Measurements from ENCODE around the gene FOXL1.

FOXL1 gene

DNA sequence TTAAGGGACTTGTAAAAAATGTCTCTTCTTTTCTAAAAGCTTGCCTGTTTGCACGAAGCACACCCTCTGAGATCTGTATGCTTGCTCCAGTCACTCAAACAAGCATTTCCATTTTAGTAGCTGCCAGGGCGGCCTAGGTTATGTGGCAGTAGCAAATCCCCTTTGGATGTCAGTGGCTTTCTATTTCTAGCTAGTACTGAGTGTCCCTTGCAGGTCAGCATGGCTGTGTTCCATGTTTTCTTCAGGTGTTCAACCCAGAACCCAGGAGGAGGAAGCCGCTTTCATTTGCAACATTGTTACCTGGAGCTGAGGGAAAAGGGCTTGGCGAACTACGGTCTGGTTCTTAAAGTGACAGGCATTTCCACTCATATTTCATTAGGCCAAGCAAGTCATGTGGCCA, 36.4 kb downstream of the FOXL1 start:
- TF ChIP-seq, protein P1, sequence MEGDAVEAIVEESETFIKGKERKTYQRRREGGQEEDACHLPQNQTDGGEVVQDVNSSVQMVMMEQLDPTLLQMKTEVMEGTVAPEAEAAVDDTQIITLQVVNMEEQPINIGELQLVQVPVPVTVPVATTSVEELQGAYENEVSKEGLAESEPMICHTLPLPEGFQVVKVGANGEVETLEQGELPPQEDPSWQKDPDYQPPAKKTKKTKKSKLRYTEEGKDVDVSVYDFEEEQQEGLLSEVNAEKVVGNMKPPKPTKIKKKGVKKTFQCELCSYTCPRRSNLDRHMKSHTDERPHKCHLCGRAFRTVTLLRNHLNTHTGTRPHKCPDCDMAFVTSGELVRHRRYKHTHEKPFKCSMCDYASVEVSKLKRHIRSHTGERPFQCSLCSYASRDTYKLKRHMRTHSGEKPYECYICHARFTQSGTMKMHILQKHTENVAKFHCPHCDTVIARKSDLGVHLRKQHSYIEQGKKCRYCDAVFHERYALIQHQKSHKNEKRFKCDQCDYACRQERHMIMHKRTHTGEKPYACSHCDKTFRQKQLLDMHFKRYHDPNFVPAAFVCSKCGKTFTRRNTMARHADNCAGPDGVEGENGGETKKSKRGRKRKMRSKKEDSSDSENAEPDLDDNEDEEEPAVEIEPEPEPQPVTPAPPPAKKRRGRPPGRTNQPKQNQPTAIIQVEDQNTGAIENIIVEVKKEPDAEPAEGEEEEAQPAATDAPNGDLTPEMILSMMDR (IDR thresholded peaks at IDR 0.05; ENCODE audit: low read depth, low read length, poor library complexity, severe bottlenecking), result no peak
- H3K4me3 ChIP-seq (ENCODE audit: low read length), result no peak overlapping the region
- H3F3A ChIP-seq (ENCODE audit: control insufficient read depth, insufficient read depth), result no peaks in the 10 kb centered on the region
- H3K27me3 ChIP-seq (ENCODE audit: control insufficient read depth, low read length), result no peaks in the 10 kb centered on the region
- H4K20me1 ChIP-seq (ENCODE audit: control insufficient read depth, insufficient read depth, low read depth, low read length), result no peaks in the 10 kb centered on the region
- no peak overlapping the region for H3K4me2 ChIP-seq (ENCODE audit: low read length)
- H3K9me3 ChIP-seq (ENCODE audit: control insufficient read depth, insufficient read depth, low read length), result no peaks in the 10 kb centered on the region
- no peaks in the 10 kb centered on the region for H3K4me1 ChIP-seq (ENCODE audit: control insufficient read depth, low read length)
- no peaks in the 10 kb centered on the region for H3K36me3 ChIP-seq (ENCODE audit: control insufficient read depth, low read length)
- H3K27ac ChIP-seq (ENCODE audit: low read depth, low read length), result no peak overlapping the region
- no peaks in the 10 kb centered on the region for H3K9me2 ChIP-seq (replicated peaks; ENCODE audit: control insufficient read depth, low read length)
- no peaks in the 10 kb centered on the region for H3K79me2 ChIP-seq (ENCODE audit: control insufficient read depth, low read length)

DNA sequence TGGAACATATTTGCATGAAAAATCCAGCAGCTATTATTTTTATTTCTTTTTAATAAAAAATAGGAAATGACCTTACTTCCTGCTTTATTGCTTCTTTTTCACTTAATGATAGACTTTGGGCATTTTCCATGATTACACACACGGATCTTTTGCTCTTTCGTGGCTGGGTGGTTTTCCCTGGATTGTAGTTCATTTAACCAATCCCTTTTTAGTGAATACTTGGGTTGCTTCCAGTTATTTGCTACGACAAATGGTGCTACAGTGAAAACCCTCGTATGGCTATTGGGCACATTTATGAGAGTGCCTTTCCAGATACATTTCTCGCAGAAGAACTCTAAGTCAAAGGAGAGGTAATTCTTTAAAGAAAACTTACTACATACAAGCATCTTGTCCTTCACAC, 38.6 kb downstream of the FOXL1 start:
- Histone ChIP-seq H3K4me2 (ENCODE audit: low read length) (no peak overlapping the region), H3K9me3 (ENCODE audit: control insufficient read depth, insufficient read depth, low read length) (no peaks in the 10 kb centered on the region)
- TF ChIP-seq EZH2phosphoT487 (IDR thresholded peaks at IDR 0.05; ENCODE audit: borderline replicate concordance, low read length), result no peak
- TF ChIP-seq, protein P1 (IDR thresholded peaks at IDR 0.05; ENCODE audit: low read depth, low read length, poor library complexity, severe bottlenecking), result no peak

DNA sequence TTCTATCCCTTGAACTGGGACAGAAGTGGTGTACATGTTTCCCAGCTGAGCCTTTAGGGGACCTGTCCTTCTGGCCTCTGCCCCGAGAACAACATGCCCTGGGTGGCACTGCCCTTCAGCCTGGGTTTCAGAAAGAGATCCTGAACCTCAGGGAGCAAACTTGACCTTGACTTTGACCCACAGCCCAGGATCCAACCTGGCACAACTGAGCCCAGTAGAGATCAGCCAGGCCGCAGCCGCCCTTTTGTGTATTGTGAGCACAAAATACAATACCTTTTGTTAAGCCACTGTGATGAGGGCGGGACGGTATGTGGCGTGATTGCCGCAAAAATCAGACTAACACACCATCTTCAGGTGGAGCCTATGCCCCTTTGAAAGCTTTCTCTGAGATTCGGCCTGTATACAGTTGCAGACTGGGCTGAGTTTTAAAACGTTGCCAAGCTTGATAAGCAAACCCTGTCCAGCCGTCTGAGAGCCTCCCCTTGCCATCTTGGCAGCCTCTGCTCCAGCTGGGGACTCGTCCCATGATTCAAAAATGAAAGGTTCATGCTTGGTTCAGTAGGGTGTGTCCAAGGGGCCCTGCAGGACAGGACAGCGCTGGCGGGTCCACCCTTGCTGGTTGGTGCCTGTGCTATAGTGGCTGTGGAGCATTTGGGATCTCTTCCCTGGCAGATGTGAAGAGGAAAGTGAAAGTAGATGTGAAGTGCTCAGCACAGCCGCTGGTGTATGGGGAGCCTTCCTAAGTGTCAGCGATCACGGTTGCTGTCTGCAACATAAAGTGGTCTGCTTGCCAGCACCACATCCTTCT, 40.3 kb downstream of the FOXL1 start:
- Histone ChIP-seq H3K9me2 (replicated peaks; ENCODE audit: control insufficient read depth, low read length) (no peaks in the 10 kb centered on the region), H4K20me1 (ENCODE audit: control insufficient read depth, insufficient read depth, low read depth, low read length) (no peaks in the 10 kb centered on the region), H3K4me2 (ENCODE audit: low read length) (no peak overlapping the region), H3K4me3 (ENCODE audit: low read length) (no peak overlapping the region), H3F3A (ENCODE audit: control insufficient read depth, insufficient read depth) (no peaks in the 10 kb centered on the region), H3K9me3 (ENCODE audit: control insufficient read depth, insufficient read depth, low read length) (no peaks in the 10 kb centered on the region), H3K4me1 (ENCODE audit: control insufficient read depth, low read length) (no peaks in the 10 kb centered on the region), H3K27ac (ENCODE audit: low read depth, low read length) (no peak overlapping the region), H3K27me3 (ENCODE audit: control insufficient read depth, low read length) (no peaks in the 10 kb centered on the region), H3K36me3 (ENCODE audit: control insufficient read depth, low read length) (no peaks in the 10 kb centered on the region), H3K79me2 (ENCODE audit: control insufficient read depth, low read length) (no peaks in the 10 kb centered on the region)
- TF ChIP-seq, protein P1 (IDR thresholded peaks at IDR 0.05; ENCODE audit: low read depth, low read length, poor library complexity, severe bottlenecking), result no peak
- TF ChIP-seq EZH2phosphoT487 (IDR thresholded peaks at IDR 0.05; ENCODE audit: borderline replicate concordance, low read length), result no peak

More for the DNA sequence above, 38.6 kb downstream of the FOXL1 start:
- Histone ChIP-seq H4K20me1 (ENCODE audit: control insufficient read depth, insufficient read depth, low read depth, low read length) (no peaks in the 10 kb centered on the region), H3K79me2 (ENCODE audit: control insufficient read depth, low read length) (no peaks in the 10 kb centered on the region), H3K36me3 (ENCODE audit: control insufficient read depth, low read length) (no peaks in the 10 kb centered on the region), H3K27ac (ENCODE audit: low read depth, low read length) (no peak overlapping the region), H3K4me3 (ENCODE audit: low read length) (no peak overlapping the region), H3K4me1 (ENCODE audit: control insufficient read depth, low read length) (no peaks in the 10 kb centered on the region), H3K9me2 (replicated peaks; ENCODE audit: control insufficient read depth, low read length) (no peaks in the 10 kb centered on the region), H3F3A (ENCODE audit: control insufficient read depth, insufficient read depth) (no peaks in the 10 kb centered on the region), H3K27me3 (ENCODE audit: control insufficient read depth, low read length) (no peaks in the 10 kb centered on the region)
